GM23248 (cell line): ENCODE results near the gene KIFC3. TPM values are rescaled to one million over a fixed set of nuclear protein-coding genes. Genes with fewer than 3 reads are reported as not detected.

Experiments used
- DNase-seq: peaks from one replicate; pipeline ENCODE4 v3.0.0-alpha.2; 2015
- H2AFZ ChIP-seq: fragments of 200-600 bp; sonication (generic); 2 replicates; pipeline ENCODE4 v1.6.1; 2016; ENCODE audit warnings: antibody characterized with exemption
- H3F3A ChIP-seq: fragments of 200-600 bp; sonication (generic); 2 replicates; pipeline ENCODE4 v1.6.1; 2016; ENCODE audit warnings: mild to moderate bottlenecking, antibody characterized with exemption, mixed run types; ENCODE audit not compliant: insufficient read depth
- H3K27ac ChIP-seq: fragments of 200-600 bp; sonication (generic); 2 replicates; pipeline ENCODE4 v1.5.1; 2016; ENCODE audit warnings: mild to moderate bottlenecking
- H3K27me3 ChIP-seq: fragments of 200-600 bp; sonication (generic); replicated peaks from 2 replicates; pipeline ENCODE4 v1.6.1; 2016; ENCODE audit warnings: mild to moderate bottlenecking; ENCODE audit not compliant: insufficient read depth
- H3K36me3 ChIP-seq: fragments of 200-600 bp; sonication (generic); 2 replicates; pipeline ENCODE4 v1.6.1; 2016; ENCODE audit warnings: low read depth, mild to moderate bottlenecking
- H3K4me1 ChIP-seq: fragments of 200-600 bp; sonication (generic); 2 replicates; pipeline ENCODE4 v1.6.1; 2016; ENCODE audit warnings: mild to moderate bottlenecking; ENCODE audit not compliant: insufficient read depth
- H3K4me2 ChIP-seq: fragments of 200-600 bp; sonication (generic); one replicate; pipeline ENCODE4 v1.6.1; 2016; ENCODE audit warnings: mild to moderate bottlenecking; ENCODE audit not compliant: unreplicated experiment
- H3K4me3 ChIP-seq: fragments of 200-600 bp; sonication (generic); 2 replicates; pipeline ENCODE4 v1.5.1; 2016; ENCODE audit warnings: mild to moderate bottlenecking
- H3K79me2 ChIP-seq: fragments of 200-600 bp; sonication (generic); 2 replicates; pipeline ENCODE4 v1.6.1; 2016; ENCODE audit warnings: mild to moderate bottlenecking; ENCODE audit not compliant: insufficient read depth
- H3K9ac ChIP-seq: fragments of 200-600 bp; sonication (generic); 2 replicates; pipeline ENCODE4 v1.6.1; 2016; ENCODE audit warnings: mild to moderate bottlenecking
- H3K9me2 ChIP-seq: fragments of 200-600 bp; sonication (generic); 2 replicates; pipeline ENCODE4 v1.6.1; 2016; ENCODE audit warnings: mixed run types, mild to moderate bottlenecking, moderate library complexity; ENCODE audit not compliant: insufficient read depth
- H3K9me3 ChIP-seq: fragments of 200-600 bp; sonication (generic); one replicate; pipeline ENCODE4 v1.6.1; 2017; ENCODE audit warnings: low read depth
- H4K20me1 ChIP-seq: fragments of 200-600 bp; sonication (generic); 2 replicates; pipeline ENCODE4 v1.6.0; 2016; ENCODE audit not compliant: insufficient read depth
- EZH2 ChIP-seq: fragments of 200-600 bp; sonication (generic); IDR thresholded peaks from 2 replicates; pipeline ENCODE4 v1.6.1; 2018; ENCODE audit warnings: antibody characterized with exemption, mild to moderate bottlenecking; ENCODE audit not compliant: insufficient read depth, poor library complexity, severe bottlenecking
- EZH2phosphoT487 ChIP-seq: fragments of 200-600 bp; sonication (generic); IDR thresholded peaks from 2 replicates; pipeline ENCODE4 v1.6.1; 2018; ENCODE audit warnings: antibody characterized with exemption, moderate library complexity, mild to moderate bottlenecking, low read depth; ENCODE audit not compliant: insufficient read depth
- WGBS, 2 experiments: methylation state at CpG; one replicate each; pipeline ENCODE4 v1.1.6; 2015 to 2017; ENCODE audit warnings: low lambda C conversion rate in 2 of 2, low coverage in 1 of 2; ENCODE audit errors: missing lambda C conversion rate in 2 of 2; 5-methylcytosine and 5-hydroxymethylcytosine counted together
- in situ Hi-C: fragments of 300-500 bp; cut with MboI; formaldehyde crosslinking; loops from 2 replicates; pipeline ENCODE4 v1.15.0; 2020
- microRNA-seq: library from miRNA; unstranded; fragments of <30 nt; microRNA quantifications from one replicate; pipeline ENCODE4, GENCODE V29; 2016; ENCODE audit warnings: borderline number of aligned reads
- polyA plus RNA-seq: library from polyadenylated mRNA; unstranded; fragments of >200 nt; fragmentation: Nextera tagmentation; extraction: Ambion mirVana; gene quantifications from 2 replicates; pipeline ENCODE4 v1.2.1, GENCODE V29; 2016
- small RNA-seq: library from RNA; depleted of rRNA; stranded (forward); fragments of <200 nt; gene quantifications from one replicate; pipeline ENCODE3, GENCODE V24; 2014; ENCODE audit warnings: low read depth, low replicate concordance
- total RNA-seq: library from RNA; depleted of rRNA; stranded (reverse); fragments of >200 nt; shearing (Covaris generic); gene quantifications from 2 replicates; pipeline ENCODE4 v1.2.3, GENCODE V29; 2014; rRNA removed

The KIFC3 gene
- total and polyA plus RNA-seq, 2 experiments from 2014 or later: 27.0 to 65.3 TPM

- H2AFZ ChIP-seq: no peak overlapping the region
- peaks cover 69% of the 10 kb centered on the region for H3K27me3 ChIP-seq
- H4K20me1 ChIP-seq: no peaks in the 10 kb centered on the region; the same call in 1 of the 2 replicates
- H3K9ac ChIP-seq: no peak overlapping the region
- no peaks in the 10 kb centered on the region for H3K36me3 ChIP-seq
- H3F3A ChIP-seq: no peaks in the 10 kb centered on the region
- TF ChIP-seq EZH2 (no peak), EZH2phosphoT487 (no peak)
- H3K4me1 ChIP-seq: no peaks in the 10 kb centered on the region
- H3K79me2 ChIP-seq: no peaks in the 10 kb centered on the region
- H3K4me2 ChIP-seq: no peak overlapping the region
- no peak overlapping the region for H3K4me3 ChIP-seq
- no peak overlapping the region for H3K27ac ChIP-seq
- WGBS, 2 experiments: 66 to 69% methylated on average over 5 of the region's 5 CpGs
- no peaks in the 10 kb centered on the region for H3K9me3 ChIP-seq
- DNase-seq: no peak
- no peaks in the 10 kb centered on the region for H3K9me2 ChIP-seq
- in situ Hi-C loops: loop anchor here (10.0 kb wide), 1 partner anchor 127 kb away; no protein-coding TSS in a partner anchor
These were observed 90.9 kb downstream of the KIFC3 start for GRCh38 chr16:57711346-57711745.

- peaks cover 59% of the 10 kb centered on the region for H3K27me3 ChIP-seq
- H3K79me2 ChIP-seq: no peaks in the 10 kb centered on the region
- H4K20me1 ChIP-seq: no peaks in the 10 kb centered on the region; the same call in 1 of the 2 replicates
- H3K9me3 ChIP-seq: no peaks in the 10 kb centered on the region
- no peaks in the 10 kb centered on the region for H3K4me1 ChIP-seq
- no peak overlapping the region for H2AFZ ChIP-seq
- H3F3A ChIP-seq: no peaks in the 10 kb centered on the region
- H3K9ac ChIP-seq: no peak overlapping the region
- in situ Hi-C loops: loop anchor here (10.0 kb wide), 1 partner anchor 125 kb away; no protein-coding TSS in a partner anchor
- H3K4me3 ChIP-seq: no peak overlapping the region
- no peak for TF ChIP-seq EZH2phosphoT487
- TF ChIP-seq EZH2: no peak
- H3K4me2 ChIP-seq: no peak overlapping the region
- no peak for DNase-seq
- WGBS, 2 experiments: 71 to 80% methylated on average over 3 of the region's 3 CpGs
- no peaks in the 10 kb centered on the region for H3K9me2 ChIP-seq
- no peaks in the 10 kb centered on the region for H3K36me3 ChIP-seq
- H3K27ac ChIP-seq: no peak overlapping the region
These were observed 92.6 kb downstream of the KIFC3 start for GRCh38 chr16:57709663-57710062.

Small RNA genes within 50 kb of the gene (microRNA-seq; reads per million reads assigned to microRNA genes)
- not detected for gene MIR6772

Small RNA genes within 50 kb of the gene (small RNA-seq; reads per million reads assigned to genes)
- gene MIR6772 (not detected), gene RNU6-20P (not detected)

Other genes with a start within 250 kb of the KIFC3 start
- gene ADGRG1, start 173.9 kb downstream of the KIFC3 start, total RNA-seq: 0.54 and 0.89 TPM in 2 replicates
- 0.58 and 1.2 TPM in 2 replicates for gene ADGRG1, start 173.9 kb downstream of the KIFC3 start, polyA plus RNA-seq
- gene ADGRG3, start 134.2 kb downstream of the KIFC3 start, total RNA-seq: not detected in 2 replicates
- not detected in 2 replicates for gene ADGRG3, start 134.2 kb downstream of the KIFC3 start, polyA plus RNA-seq
- gene DRC7, start 107.7 kb downstream of the KIFC3 start, total RNA-seq: not detected in 2 replicates
- not detected in 2 replicates for gene DRC7, start 107.7 kb downstream of the KIFC3 start, polyA plus RNA-seq
- 20.2 and 27.9 TPM in 2 replicates for gene KATNB1, start 66.7 kb downstream of the KIFC3 start, total RNA-seq
- 18.1 and 19.3 TPM in 2 replicates for gene KATNB1, start 66.7 kb downstream of the KIFC3 start, polyA plus RNA-seq
- gene CNGB1, start 168.6 kb upstream of the KIFC3 start, total RNA-seq: not detected in 2 replicates
- not detected in 2 replicates for gene CNGB1, start 168.6 kb upstream of the KIFC3 start, polyA plus RNA-seq
- 0.63 and 8.2 TPM in 2 replicates for gene ZNF319, start 198.2 kb upstream of the KIFC3 start, total RNA-seq
- gene ZNF319, start 198.2 kb upstream of the KIFC3 start, polyA plus RNA-seq: 4.6 and 4.9 TPM in 2 replicates
- 7.6 and 19.7 TPM in 2 replicates for gene USB1, start 198.9 kb upstream of the KIFC3 start, total RNA-seq
- gene USB1, start 198.9 kb upstream of the KIFC3 start, polyA plus RNA-seq: 48.4 and 48.6 TPM in 2 replicates
- gene MMP15, start 223.3 kb upstream of the KIFC3 start, total RNA-seq: 1.4 and 1.6 TPM in 2 replicates
- 0.39 and 0.45 TPM in 2 replicates for gene MMP15, start 223.3 kb upstream of the KIFC3 start, polyA plus RNA-seq